GM12878 (cell line): Measurements from ENCODE around the gene SPRY2.

Experiments used
- BHLHE40 ChIP-seq, 2 experiments: fragments of 450-650 bp in 1 of 2; IDR thresholded peaks; 2 replicates each; pipeline ENCODE4 v1.6.1; 2011 to 2017; ENCODE audit warnings: low read depth in 2 of 2, borderline replicate concordance in 1 of 2, improper control_type of control experiment in 1 of 2, low read length in 1 of 2, mild to moderate bottlenecking in 1 of 2
- CTCF ChIP-seq, 3 experiments: IDR thresholded peaks in 2 of 3; conservative IDR thresholded peaks in 1 of 3; 2 replicates each; pipeline ENCODE4 v1.5.1; 2011; ENCODE audit warnings: low read depth in 3 of 3, low read length in 3 of 3, mild to moderate bottlenecking in 3 of 3, control low read depth in 2 of 3, moderate library complexity in 2 of 3, inconsistent platforms in 1 of 3, mixed read lengths in 1 of 3; ENCODE audit not compliant: control insufficient read depth in 2 of 3, insufficient read depth in 1 of 3; ENCODE audit errors: extremely low read depth in 1 of 3
- HDAC2 ChIP-seq: fragments of 200-600 bp; sonication (generic); IDR thresholded peaks from 2 replicates; pipeline ENCODE4 v1.6.1; 2017
- JUNB ChIP-seq: IDR thresholded peaks from 2 replicates; pipeline ENCODE4 v1.6.1; 2016; ENCODE audit warnings: antibody characterized with exemption, mild to moderate bottlenecking
- NFXL1 ChIP-seq: fragments of 450-650 bp; IDR thresholded peaks from 2 replicates; pipeline ENCODE4 v1.6.1; 2017; ENCODE audit warnings: antibody characterized with exemption, mild to moderate bottlenecking, borderline replicate concordance
- POLR2AphosphoS5 ChIP-seq: IDR thresholded peaks from 2 replicates; pipeline ENCODE4 v1.6.1; 2011; ENCODE audit warnings: mild to moderate bottlenecking, low read length, inconsistent platforms
- RAD21 ChIP-seq: IDR thresholded peaks from 2 replicates; pipeline ENCODE4 v1.6.1; 2011; ENCODE audit warnings: mild to moderate bottlenecking, low read depth, low read length, moderate library complexity; ENCODE audit not compliant: insufficient read depth
- REST ChIP-seq: IDR thresholded peaks from 2 replicates; pipeline ENCODE4 v1.6.1; 2012; ENCODE audit warnings: mild to moderate bottlenecking, low read depth, low read length
- SMAD5 ChIP-seq: IDR thresholded peaks from 2 replicates; pipeline ENCODE4 v1.6.1; 2016; ENCODE audit warnings: antibody characterized with exemption, low read depth
- YY1 ChIP-seq: IDR thresholded peaks from 2 replicates; pipeline ENCODE4 v1.6.1; 2011; ENCODE audit warnings: low read depth, mild to moderate bottlenecking, low read length
- ZNF207 ChIP-seq: fragments of 450-650 bp; IDR thresholded peaks from 2 replicates; pipeline ENCODE4 v1.6.1; 2014; ENCODE audit warnings: antibody characterized with exemption, mild to moderate bottlenecking, borderline replicate concordance
- TF ChIP-seq, protein P1 (sequence below): fragments of 450-650 bp; IDR thresholded peaks from 2 replicates; pipeline ENCODE4 v1.6.1; 2017; ENCODE audit warnings: antibody characterized with exemption, mild to moderate bottlenecking, moderate library complexity
- TF ChIP-seq, protein P2 (sequence below): fragments of 450-650 bp; IDR thresholded peaks from 2 replicates; pipeline ENCODE4 v1.6.1; 2014; ENCODE audit warnings: mild to moderate bottlenecking

- TF ChIP-seq BHLHE40 (IDR thresholded peaks at IDR 0.05; ENCODE audit: borderline replicate concordance in 1 of 2, low read depth in 2 of 2, low read length in 1 of 2): no peak
- TF ChIP-seq, protein P1, sequence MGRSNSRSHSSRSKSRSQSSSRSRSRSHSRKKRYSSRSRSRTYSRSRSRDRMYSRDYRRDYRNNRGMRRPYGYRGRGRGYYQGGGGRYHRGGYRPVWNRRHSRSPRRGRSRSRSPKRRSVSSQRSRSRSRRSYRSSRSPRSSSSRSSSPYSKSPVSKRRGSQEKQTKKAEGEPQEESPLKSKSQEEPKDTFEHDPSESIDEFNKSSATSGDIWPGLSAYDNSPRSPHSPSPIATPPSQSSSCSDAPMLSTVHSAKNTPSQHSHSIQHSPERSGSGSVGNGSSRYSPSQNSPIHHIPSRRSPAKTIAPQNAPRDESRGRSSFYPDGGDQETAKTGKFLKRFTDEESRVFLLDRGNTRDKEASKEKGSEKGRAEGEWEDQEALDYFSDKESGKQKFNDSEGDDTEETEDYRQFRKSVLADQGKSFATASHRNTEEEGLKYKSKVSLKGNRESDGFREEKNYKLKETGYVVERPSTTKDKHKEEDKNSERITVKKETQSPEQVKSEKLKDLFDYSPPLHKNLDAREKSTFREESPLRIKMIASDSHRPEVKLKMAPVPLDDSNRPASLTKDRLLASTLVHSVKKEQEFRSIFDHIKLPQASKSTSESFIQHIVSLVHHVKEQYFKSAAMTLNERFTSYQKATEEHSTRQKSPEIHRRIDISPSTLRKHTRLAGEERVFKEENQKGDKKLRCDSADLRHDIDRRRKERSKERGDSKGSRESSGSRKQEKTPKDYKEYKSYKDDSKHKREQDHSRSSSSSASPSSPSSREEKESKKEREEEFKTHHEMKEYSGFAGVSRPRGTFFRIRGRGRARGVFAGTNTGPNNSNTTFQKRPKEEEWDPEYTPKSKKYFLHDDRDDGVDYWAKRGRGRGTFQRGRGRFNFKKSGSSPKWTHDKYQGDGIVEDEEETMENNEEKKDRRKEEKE: no peak
- no peak for TF ChIP-seq CTCF (IDR thresholded peaks at IDR 0.05 in 2 of 3, conservative IDR thresholded peaks at IDR 0.05 in 1 of 3; ENCODE audit: control insufficient read depth in 2 of 3, extremely low read depth in 1 of 3, insufficient read depth in 1 of 3, low read depth in 3 of 3, low read length in 3 of 3)
- no peak for TF ChIP-seq ZNF207
- no peak for TF ChIP-seq NFXL1
- TF ChIP-seq SMAD5: no peak
- TF ChIP-seq RAD21: no peak
- TF ChIP-seq, protein P2, sequence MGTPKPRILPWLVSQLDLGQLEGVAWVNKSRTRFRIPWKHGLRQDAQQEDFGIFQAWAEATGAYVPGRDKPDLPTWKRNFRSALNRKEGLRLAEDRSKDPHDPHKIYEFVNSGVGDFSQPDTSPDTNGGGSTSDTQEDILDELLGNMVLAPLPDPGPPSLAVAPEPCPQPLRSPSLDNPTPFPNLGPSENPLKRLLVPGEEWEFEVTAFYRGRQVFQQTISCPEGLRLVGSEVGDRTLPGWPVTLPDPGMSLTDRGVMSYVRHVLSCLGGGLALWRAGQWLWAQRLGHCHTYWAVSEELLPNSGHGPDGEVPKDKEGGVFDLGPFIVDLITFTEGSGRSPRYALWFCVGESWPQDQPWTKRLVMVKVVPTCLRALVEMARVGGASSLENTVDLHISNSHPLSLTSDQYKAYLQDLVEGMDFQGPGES: no peak
- no peak for TF ChIP-seq REST
- no peak for TF ChIP-seq JUNB
- TF ChIP-seq YY1: no peak
- no peak for TF ChIP-seq POLR2AphosphoS5
- TF ChIP-seq HDAC2: no peak
Observed at GRCh38 chr13:80299046-80299445, 41.9 kb downstream of the SPRY2 start.
